Measurements from ENCODE around the gene ADAMTS13. TPM values are rescaled to one million over a fixed set of nuclear protein-coding genes. Genes with fewer than 3 reads are reported as not detected.

The ADAMTS13 gene
- total and polyA plus RNA-seq, 4 experiments from 2014 or later, result 1.5 to 1.7 TPM; not detected in 2

GRCh38 chr9:133429641-133430161, 7.5 kb downstream of the ADAMTS13 start:
- Mint-ChIP-seq H3K9me3 (no peaks in the 10 kb centered on the region), H3K27ac (no peak overlapping the region), H3K4me1 (peaks cover 3 to 8% (median 4%) of the 10 kb centered on the region in 4 donors), H3K4me3 (peak overlapping the region in 4 of 8 donors; percentile 3 to 62 (median 16)), H3K36me3 (no peaks in the 10 kb centered on the region), H3K27me3 (peaks cover 13 to 17% of the 10 kb centered on the region in 2 donors)
- H3K27me3 ChIP-seq (ENCODE audit: insufficient read depth, low read length), result peaks cover 6% of the 10 kb centered on the region
- no peaks in the 10 kb centered on the region for H3K4me1 ChIP-seq (ENCODE audit: insufficient read depth, low read length)
- H3K4me3 ChIP-seq (ENCODE audit: low read length in 2 of 2), result no peak overlapping the region
- CTCF ChIA-PET (ENCODE audit: partially characterized antibody), result interaction anchor here (3.0 kb wide), 1 partner anchor 24 kb away, joined by 9 read pairs; no protein-coding TSS in a partner anchor
- H3K27ac ChIP-seq (ENCODE audit: low read depth, low read length), result no peak overlapping the region
- no peaks in the 10 kb centered on the region for H3K36me3 ChIP-seq (ENCODE audit: insufficient read depth, low read length)
- intact Hi-C loops (cut with micrococcal nuclease), result no loop called here
- no peaks in the 10 kb centered on the region for H3K9me3 ChIP-seq (ENCODE audit: control insufficient read depth in 1 of 2, low read length in 2 of 2)
- peak in 1 of 5 donors; percentile 35 for DNase-seq
- POLR2A ChIA-PET (ENCODE audit: partially characterized antibody), result no interaction called here

DNA sequence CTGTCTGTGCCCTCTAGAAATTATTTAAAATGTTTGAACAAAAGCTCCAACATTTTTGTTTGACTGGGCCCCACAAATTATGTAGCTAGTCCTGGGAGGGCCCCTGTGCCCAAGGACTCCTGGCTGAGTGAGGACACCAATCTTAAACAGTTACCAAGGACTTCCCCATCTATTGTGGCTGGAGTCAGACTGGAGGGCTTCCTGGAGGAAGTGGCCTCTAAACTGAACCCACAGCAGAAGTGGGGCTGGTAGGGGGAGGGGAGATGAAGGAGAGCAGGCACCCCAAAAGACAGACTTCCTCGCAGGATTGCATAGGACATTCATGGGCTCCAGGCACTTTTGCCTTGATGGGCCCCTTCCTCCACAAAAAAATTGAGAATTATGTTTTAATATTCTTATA, 8.1 kb downstream of the ADAMTS13 start:
- Histone ChIP-seq H3K27ac (ENCODE audit: low read depth, low read length) (no peak overlapping the region), H3K4me3 (ENCODE audit: low read length in 2 of 2) (no peak overlapping the region), H3K27me3 (ENCODE audit: insufficient read depth, low read length) (peaks cover 6% of the 10 kb centered on the region), H3K4me1 (ENCODE audit: insufficient read depth, low read length) (no peaks in the 10 kb centered on the region), H3K36me3 (ENCODE audit: insufficient read depth, low read length) (no peaks in the 10 kb centered on the region), H3K9me3 (ENCODE audit: control insufficient read depth in 1 of 2, low read length in 2 of 2) (no peaks in the 10 kb centered on the region)
- Mint-ChIP-seq H3K4me3 (peak overlapping the region in 5 of 8 donors; percentile 3 to 70 (median 16)), H3K4me1 (peaks cover 3 to 8% (median 4%) of the 10 kb centered on the region in 4 donors), H3K27me3 (peaks cover 13 to 17% of the 10 kb centered on the region in 2 donors), H3K9me3 (no peaks in the 10 kb centered on the region), H3K36me3 (no peaks in the 10 kb centered on the region), H3K27ac (no peak overlapping the region)
- CTCF ChIA-PET (ENCODE audit: partially characterized antibody), result interaction anchor here (3.0 kb wide), 1 partner anchor 25 kb away, joined by 9 read pairs; no protein-coding TSS in a partner anchor
- no peak for DNase-seq
- POLR2A ChIA-PET (ENCODE audit: partially characterized antibody), result no interaction called here
- intact Hi-C loops (cut with micrococcal nuclease), result no loop called here

- ChIA-PET CTCF (ENCODE audit: partially characterized antibody) (no interaction called here), POLR2A (ENCODE audit: partially characterized antibody) (no interaction called here)
- H3K27me3 Mint-ChIP-seq, result peaks cover 4% of the 10 kb centered on the region in 2 donors
- Histone ChIP-seq H3K9me3 (ENCODE audit: control insufficient read depth in 1 of 2, low read length in 2 of 2) (no peaks in the 10 kb centered on the region), H3K4me3 (ENCODE audit: low read length in 2 of 2) (no peak overlapping the region), H3K27me3 (ENCODE audit: insufficient read depth, low read length) (no peaks in the 10 kb centered on the region), H3K4me1 (ENCODE audit: insufficient read depth, low read length) (no peaks in the 10 kb centered on the region), H3K27ac (ENCODE audit: low read depth, low read length) (no peak overlapping the region), H3K36me3 (ENCODE audit: insufficient read depth, low read length) (no peaks in the 10 kb centered on the region)
- intact Hi-C loops (cut with micrococcal nuclease), result no loop called here
- no peaks in the 10 kb centered on the region for H3K36me3 Mint-ChIP-seq
- H3K4me1 Mint-ChIP-seq, result peaks cover 0 to 4% (median 0%) of the 10 kb centered on the region in 4 donors
- no peak overlapping the region for H3K27ac Mint-ChIP-seq
- H3K9me3 Mint-ChIP-seq, result no peaks in the 10 kb centered on the region
- DNase-seq, result no peak
- H3K4me3 Mint-ChIP-seq, result no peak overlapping the region
Measured at GRCh38 chr9:133433351-133433843, 11.2 kb downstream of the ADAMTS13 start.

GRCh38 chr9:133436681-133437080, 14.5 kb downstream of the ADAMTS13 start:
- no peaks in the 10 kb centered on the region for H3K4me1 Mint-ChIP-seq
- no peaks in the 10 kb centered on the region for H3K36me3 Mint-ChIP-seq
- Histone ChIP-seq H3K27ac (ENCODE audit: low read depth, low read length) (no peak overlapping the region), H3K9me3 (ENCODE audit: control insufficient read depth in 1 of 2, low read length in 2 of 2) (no peaks in the 10 kb centered on the region), H3K36me3 (ENCODE audit: insufficient read depth, low read length) (no peaks in the 10 kb centered on the region), H3K27me3 (ENCODE audit: insufficient read depth, low read length) (no peaks in the 10 kb centered on the region), H3K4me3 (ENCODE audit: low read length in 2 of 2) (no peak overlapping the region), H3K4me1 (ENCODE audit: insufficient read depth, low read length) (no peaks in the 10 kb centered on the region)
- no peak for DNase-seq
- ChIA-PET POLR2A (ENCODE audit: partially characterized antibody) (no interaction called here), CTCF (ENCODE audit: partially characterized antibody) (no interaction called here)
- H3K9me3 Mint-ChIP-seq, result no peaks in the 10 kb centered on the region
- no peak overlapping the region for H3K27ac Mint-ChIP-seq
- no peak overlapping the region for H3K4me3 Mint-ChIP-seq
- peaks cover 0 to 1% of the 10 kb centered on the region in 2 donors for H3K27me3 Mint-ChIP-seq
- intact Hi-C loops (cut with micrococcal nuclease), result no loop called here

DNA sequence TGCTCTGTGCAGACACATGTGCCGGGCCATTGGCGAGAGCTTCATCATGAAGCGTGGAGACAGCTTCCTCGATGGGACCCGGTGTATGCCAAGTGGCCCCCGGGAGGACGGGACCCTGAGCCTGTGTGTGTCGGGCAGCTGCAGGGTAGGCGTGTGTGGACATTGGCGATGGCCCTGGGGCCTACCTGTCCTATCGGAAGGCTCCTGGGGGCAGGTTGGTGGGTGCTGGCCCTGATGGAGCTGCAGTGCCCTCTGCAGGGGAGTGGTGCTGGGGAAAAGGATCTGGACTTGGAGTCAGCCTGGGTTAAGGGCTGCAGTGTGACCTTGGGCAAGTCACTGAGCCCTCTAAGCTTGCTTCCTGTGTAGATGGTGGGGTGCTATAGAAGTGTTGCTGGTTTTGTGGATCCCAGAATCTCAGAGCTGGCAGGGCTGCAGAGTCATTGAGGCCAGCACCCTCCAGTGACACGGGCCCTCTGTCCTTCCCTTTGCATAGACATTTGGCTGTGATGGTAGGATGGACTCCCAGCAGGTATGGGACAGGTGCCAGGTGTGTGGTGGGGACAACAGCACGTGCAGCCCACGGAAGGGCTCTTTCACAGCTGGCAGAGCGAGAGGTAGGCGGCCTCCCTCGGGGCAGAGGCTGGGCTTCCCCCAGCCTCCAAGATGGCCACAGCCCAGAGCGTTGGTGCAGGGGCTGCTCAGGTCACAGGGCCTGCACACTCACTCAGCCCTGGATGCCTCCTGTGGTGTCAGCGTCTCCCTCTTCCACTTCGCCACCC, 15.8 kb downstream of the ADAMTS13 start:
- CTCF ChIA-PET (ENCODE audit: partially characterized antibody), result no interaction called here
- intact Hi-C loops (cut with micrococcal nuclease), result no loop called here

DNA sequence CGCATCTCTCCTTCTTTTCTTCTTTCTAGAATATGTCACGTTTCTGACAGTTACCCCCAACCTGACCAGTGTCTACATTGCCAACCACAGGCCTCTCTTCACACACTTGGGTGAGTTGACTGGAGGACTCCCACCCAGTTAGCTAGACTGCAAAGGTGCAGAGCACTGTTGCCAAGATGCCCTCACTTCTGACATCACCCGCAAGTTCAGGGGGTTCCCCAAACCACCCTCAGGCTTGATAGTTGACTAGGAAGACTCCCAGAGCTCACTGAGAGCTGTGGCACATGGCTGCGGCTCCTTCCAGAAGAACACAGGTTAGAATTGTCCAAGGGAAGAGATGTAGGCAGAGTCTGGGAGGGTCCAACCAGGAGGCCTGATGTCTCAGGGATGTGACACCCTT, 17.2 kb downstream of the ADAMTS13 start:
- Histone ChIP-seq H3K4me1 (ENCODE audit: insufficient read depth, low read length) (no peaks in the 10 kb centered on the region), H3K27me3 (ENCODE audit: insufficient read depth, low read length) (no peaks in the 10 kb centered on the region), H3K9me3 (ENCODE audit: control insufficient read depth in 1 of 2, low read length in 2 of 2) (no peaks in the 10 kb centered on the region), H3K36me3 (ENCODE audit: insufficient read depth, low read length) (no peaks in the 10 kb centered on the region), H3K27ac (ENCODE audit: low read depth, low read length) (no peak overlapping the region), H3K4me3 (ENCODE audit: low read length in 2 of 2) (no peak overlapping the region)
- DNase-seq, result no peak
- CTCF ChIA-PET (ENCODE audit: partially characterized antibody), result interaction anchor here (0.7 to 0.9 kb wide), 2 partner anchors 259 to 740 kb away, joined by 3 read pairs; no protein-coding TSS in a partner anchor
- Mint-ChIP-seq H3K27me3 (no peaks in the 10 kb centered on the region), H3K9me3 (no peaks in the 10 kb centered on the region), H3K27ac (no peak overlapping the region), H3K4me1 (no peaks in the 10 kb centered on the region), H3K4me3 (no peak overlapping the region), H3K36me3 (no peaks in the 10 kb centered on the region)
- POLR2A ChIA-PET (ENCODE audit: partially characterized antibody), result no interaction called here
- intact Hi-C loops (cut with micrococcal nuclease), result no loop called here

More for the DNA sequence above, 15.8 kb downstream of the ADAMTS13 start:
- Mint-ChIP-seq H3K4me3 (no peak overlapping the region), H3K27me3 (no peaks in the 10 kb centered on the region), H3K27ac (no peak overlapping the region), H3K36me3 (no peaks in the 10 kb centered on the region), H3K4me1 (no peaks in the 10 kb centered on the region), H3K9me3 (no peaks in the 10 kb centered on the region)
- H3K27me3 ChIP-seq (ENCODE audit: insufficient read depth, low read length), result no peaks in the 10 kb centered on the region
- no peaks in the 10 kb centered on the region for H3K4me1 ChIP-seq (ENCODE audit: insufficient read depth, low read length)
- H3K27ac ChIP-seq (ENCODE audit: low read depth, low read length), result no peak overlapping the region
- DNase-seq, result no peak
- no peak overlapping the region for H3K4me3 ChIP-seq (ENCODE audit: low read length in 2 of 2)
- no peaks in the 10 kb centered on the region for H3K9me3 ChIP-seq (ENCODE audit: control insufficient read depth in 1 of 2, low read length in 2 of 2)
- no peaks in the 10 kb centered on the region for H3K36me3 ChIP-seq (ENCODE audit: insufficient read depth, low read length)
- POLR2A ChIA-PET (ENCODE audit: partially characterized antibody), result no interaction called here

DNA sequence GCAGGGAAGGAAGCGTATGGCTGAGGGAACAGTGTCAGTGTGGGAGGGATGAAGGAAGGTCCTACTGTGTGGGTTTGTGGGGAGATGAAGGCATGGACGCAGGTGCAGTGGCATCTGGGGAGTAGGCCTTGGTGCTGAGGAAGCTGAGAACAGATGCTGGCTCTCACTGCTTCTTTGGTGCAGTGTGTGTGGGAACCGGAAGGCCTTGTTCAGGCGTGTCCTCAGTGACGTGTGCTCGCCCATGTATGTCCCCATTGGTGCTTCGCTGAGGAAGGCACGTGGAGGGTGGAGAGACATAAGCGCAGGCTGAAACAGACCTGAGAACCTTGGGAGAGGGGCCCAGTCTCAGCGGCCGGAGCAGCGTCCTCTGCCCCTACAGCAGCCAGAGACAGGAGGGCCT, 18.7 kb downstream of the ADAMTS13 start:
- no peaks in the 10 kb centered on the region for H3K4me1 Mint-ChIP-seq

More for the DNA sequence above, 18.7 kb downstream of the ADAMTS13 start:
- Mint-ChIP-seq H3K9me3 (no peaks in the 10 kb centered on the region), H3K4me3 (no peak overlapping the region), H3K27me3 (no peaks in the 10 kb centered on the region), H3K36me3 (no peaks in the 10 kb centered on the region), H3K27ac (peak overlapping the region in 2 of 7 donors; percentile 65 to 70)
- H3K9me3 ChIP-seq (ENCODE audit: control insufficient read depth in 1 of 2, low read length in 2 of 2), result no peaks in the 10 kb centered on the region
- H3K27me3 ChIP-seq (ENCODE audit: insufficient read depth, low read length), result no peaks in the 10 kb centered on the region
- peak in 1 of 5 donors; percentile 24 for DNase-seq
- intact Hi-C loops (cut with micrococcal nuclease), result no loop called here
- H3K4me1 ChIP-seq (ENCODE audit: insufficient read depth, low read length), result no peaks in the 10 kb centered on the region
- no peak overlapping the region for H3K4me3 ChIP-seq (ENCODE audit: low read length in 2 of 2)
- no peaks in the 10 kb centered on the region for H3K36me3 ChIP-seq (ENCODE audit: insufficient read depth, low read length)
- POLR2A ChIA-PET (ENCODE audit: partially characterized antibody), result no interaction called here
- H3K27ac ChIP-seq (ENCODE audit: low read depth, low read length), result no peak overlapping the region
- CTCF ChIA-PET (ENCODE audit: partially characterized antibody), result no interaction called here

All from CD4-positive, alpha-beta memory T cell (primary cell).